ENCODE results near the gene AQP12B. TPM values are rescaled to one million over a fixed set of nuclear protein-coding genes. Genes with fewer than 3 reads are reported as not detected.

Gene AQP12B
- total RNA-seq, 3 donors from 2014 or later (not counting 1 experiment from before 2014, with no cell fraction given) = not detected

DNA sequence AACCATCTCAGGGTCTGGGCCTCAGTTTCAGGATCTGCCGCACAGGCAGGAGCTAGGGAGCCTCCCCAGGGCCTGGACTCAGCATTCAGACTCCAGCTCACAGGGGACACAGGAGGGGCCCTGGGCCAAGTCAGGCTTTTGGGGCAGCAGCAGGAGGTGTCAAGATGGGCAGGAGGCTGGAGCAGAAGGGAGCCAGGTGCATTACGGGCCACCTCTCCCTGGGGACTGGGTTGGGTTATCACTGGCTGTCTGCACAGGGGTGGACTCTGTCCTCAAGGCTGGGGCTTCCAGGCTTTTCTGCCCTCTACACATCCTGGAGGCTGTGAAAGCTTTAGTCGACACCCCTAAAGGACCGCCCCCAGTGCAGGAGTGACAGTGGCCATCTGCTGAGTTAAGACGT is 29.0 kb upstream of the AQP12B start:
- H3K36me3 Mint-ChIP-seq = no peaks in the 10 kb centered on the region
- no peaks in the 10 kb centered on the region for H3K27me3 Mint-ChIP-seq (ENCODE audit: low read depth in 2 of 2)
- TF ChIP-seq, protein P1, sequence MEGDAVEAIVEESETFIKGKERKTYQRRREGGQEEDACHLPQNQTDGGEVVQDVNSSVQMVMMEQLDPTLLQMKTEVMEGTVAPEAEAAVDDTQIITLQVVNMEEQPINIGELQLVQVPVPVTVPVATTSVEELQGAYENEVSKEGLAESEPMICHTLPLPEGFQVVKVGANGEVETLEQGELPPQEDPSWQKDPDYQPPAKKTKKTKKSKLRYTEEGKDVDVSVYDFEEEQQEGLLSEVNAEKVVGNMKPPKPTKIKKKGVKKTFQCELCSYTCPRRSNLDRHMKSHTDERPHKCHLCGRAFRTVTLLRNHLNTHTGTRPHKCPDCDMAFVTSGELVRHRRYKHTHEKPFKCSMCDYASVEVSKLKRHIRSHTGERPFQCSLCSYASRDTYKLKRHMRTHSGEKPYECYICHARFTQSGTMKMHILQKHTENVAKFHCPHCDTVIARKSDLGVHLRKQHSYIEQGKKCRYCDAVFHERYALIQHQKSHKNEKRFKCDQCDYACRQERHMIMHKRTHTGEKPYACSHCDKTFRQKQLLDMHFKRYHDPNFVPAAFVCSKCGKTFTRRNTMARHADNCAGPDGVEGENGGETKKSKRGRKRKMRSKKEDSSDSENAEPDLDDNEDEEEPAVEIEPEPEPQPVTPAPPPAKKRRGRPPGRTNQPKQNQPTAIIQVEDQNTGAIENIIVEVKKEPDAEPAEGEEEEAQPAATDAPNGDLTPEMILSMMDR (IDR thresholded peaks at IDR 0.05) = no peak
- Histone ChIP-seq H3K4me1 (ENCODE audit: control insufficient read depth, insufficient read depth, low read length) (no peaks in the 10 kb centered on the region), H3K9me3 (ENCODE audit: control insufficient read depth, insufficient read depth, low read length) (no peaks in the 10 kb centered on the region), H3K27me3 (ENCODE audit: control insufficient read depth, insufficient read depth, low read length) (no peaks in the 10 kb centered on the region), H3K4me3 (ENCODE audit: low read length) (no peak overlapping the region), H3K36me3 (ENCODE audit: control insufficient read depth, insufficient read depth, low read length) (no peaks in the 10 kb centered on the region), H3K27ac (ENCODE audit: low read length) (no peak overlapping the region)
- no peaks in the 10 kb centered on the region for H3K9me3 Mint-ChIP-seq
- H3K4me3 Mint-ChIP-seq = no peak overlapping the region
- 90% methylated on average over 5 of the region's 5 CpGs for WGBS (ENCODE audit: insufficient coverage)
- ATAC-seq = no peak
- no peak for DNase-seq
- no peak overlapping the region for H3K27ac Mint-ChIP-seq
- intact Hi-C loops (cut with micrococcal nuclease) = no loop called here
- H3K4me1 Mint-ChIP-seq = no peaks in the 10 kb centered on the region

DNA sequence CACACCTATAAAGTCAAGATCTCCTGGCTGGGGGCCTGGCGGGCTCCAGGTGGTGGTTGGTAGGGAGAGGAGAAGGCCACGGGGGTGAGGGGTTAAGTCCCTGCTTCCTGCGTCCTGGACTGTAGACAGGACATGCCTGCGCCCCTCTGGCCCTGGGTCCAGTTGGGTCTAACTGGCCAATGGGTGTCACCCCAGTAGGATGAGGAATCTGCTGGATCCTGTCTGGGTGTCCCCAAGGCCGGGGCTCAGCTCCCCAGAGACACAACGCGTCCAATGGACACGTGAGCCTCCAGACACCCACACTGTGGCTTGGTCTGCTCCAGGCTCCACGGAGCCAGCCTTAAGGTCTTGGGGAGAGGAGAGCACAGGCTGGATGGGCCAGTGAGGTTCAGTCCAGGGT is 28.6 kb upstream of the AQP12B start:
- H3K4me3 Mint-ChIP-seq = no peak overlapping the region
- no peaks in the 10 kb centered on the region for H3K9me3 ChIP-seq (ENCODE audit: control insufficient read depth, insufficient read depth, low read length)
- H3K27me3 Mint-ChIP-seq (ENCODE audit: low read depth in 2 of 2) = no peaks in the 10 kb centered on the region
- H3K36me3 ChIP-seq (ENCODE audit: control insufficient read depth, insufficient read depth, low read length) = no peaks in the 10 kb centered on the region
- TF ChIP-seq, protein P1 (IDR thresholded peaks at IDR 0.05) = no peak
- intact Hi-C loops (cut with micrococcal nuclease) = no loop called here
- 89% methylated on average over 8 of the region's 9 CpGs for WGBS (ENCODE audit: insufficient coverage)
- H3K4me1 Mint-ChIP-seq = no peaks in the 10 kb centered on the region
- no peaks in the 10 kb centered on the region for H3K36me3 Mint-ChIP-seq
- no peak overlapping the region for H3K27ac ChIP-seq (ENCODE audit: low read length)
- H3K27ac Mint-ChIP-seq = no peak overlapping the region
- DNase-seq (no peak), ATAC-seq (no peak)
- no peaks in the 10 kb centered on the region for H3K27me3 ChIP-seq (ENCODE audit: control insufficient read depth, insufficient read depth, low read length)
- no peak overlapping the region for H3K4me3 ChIP-seq (ENCODE audit: low read length)
- no peaks in the 10 kb centered on the region for H3K4me1 ChIP-seq (ENCODE audit: control insufficient read depth, insufficient read depth, low read length)
- no peaks in the 10 kb centered on the region for H3K9me3 Mint-ChIP-seq

- Histone ChIP-seq H3K9me3 (ENCODE audit: control insufficient read depth, insufficient read depth, low read length) (no peaks in the 10 kb centered on the region), H3K4me3 (ENCODE audit: low read length) (no peak overlapping the region), H3K4me1 (ENCODE audit: control insufficient read depth, insufficient read depth, low read length) (no peaks in the 10 kb centered on the region), H3K27me3 (ENCODE audit: control insufficient read depth, insufficient read depth, low read length) (no peaks in the 10 kb centered on the region), H3K36me3 (ENCODE audit: control insufficient read depth, insufficient read depth, low read length) (no peaks in the 10 kb centered on the region), H3K27ac (ENCODE audit: low read length) (no peak overlapping the region)
- H3K27me3 Mint-ChIP-seq (ENCODE audit: low read depth in 2 of 2) = peaks cover 11% of the 10 kb centered on the region in 2 donors
- H3K4me1 Mint-ChIP-seq = peaks cover 8 to 11% of the 10 kb centered on the region in 2 donors
- DNase-seq (no peak), ATAC-seq (no peak)
- no peak overlapping the region for H3K27ac Mint-ChIP-seq
- TF ChIP-seq, protein P1 (IDR thresholded peaks at IDR 0.05) = no peak
- H3K36me3 Mint-ChIP-seq = no peaks in the 10 kb centered on the region
- H3K4me3 Mint-ChIP-seq = no peak overlapping the region
- no peaks in the 10 kb centered on the region for H3K9me3 Mint-ChIP-seq
- intact Hi-C loops (cut with micrococcal nuclease) = loop anchor here (10.0 kb wide), 1 partner anchor 194 kb away; no protein-coding TSS in a partner anchor
- WGBS (ENCODE audit: insufficient coverage) = 84% methylated on average over 7 of the region's 7 CpGs
Observed at GRCh38 chr2:240708457-240708856, 25.8 kb upstream of the AQP12B start.

DNA sequence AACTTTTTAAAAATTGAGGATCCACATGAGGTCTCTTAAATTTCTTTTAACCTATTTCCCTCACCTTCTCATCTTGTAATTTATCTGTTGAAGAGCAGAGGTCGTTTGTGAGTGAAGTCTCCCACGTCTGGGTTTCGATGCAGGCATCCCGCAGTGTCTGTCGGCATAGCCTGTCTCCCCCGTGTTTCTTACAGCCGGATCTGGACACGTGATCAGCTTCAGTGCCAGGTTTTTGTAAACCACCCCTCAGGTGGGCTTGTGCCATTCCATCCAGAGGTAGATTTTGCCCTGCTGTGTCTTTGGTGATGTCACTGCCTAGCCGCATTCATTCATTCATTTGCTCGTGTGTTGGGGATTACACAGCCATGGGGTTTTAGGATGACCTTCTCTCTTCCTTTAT is 25.1 kb upstream of the AQP12B start:
- Histone ChIP-seq H3K4me1 (ENCODE audit: control insufficient read depth, insufficient read depth, low read length) (no peaks in the 10 kb centered on the region), H3K27ac (ENCODE audit: low read length) (no peak overlapping the region), H3K9me3 (ENCODE audit: control insufficient read depth, insufficient read depth, low read length) (no peaks in the 10 kb centered on the region), H3K36me3 (ENCODE audit: control insufficient read depth, insufficient read depth, low read length) (no peaks in the 10 kb centered on the region), H3K27me3 (ENCODE audit: control insufficient read depth, insufficient read depth, low read length) (peaks cover 2% of the 10 kb centered on the region), H3K4me3 (ENCODE audit: low read length) (no peak overlapping the region)
- DNase-seq (no peak), ATAC-seq (no peak)
- H3K27me3 Mint-ChIP-seq (ENCODE audit: low read depth in 2 of 2) = peaks cover 11% of the 10 kb centered on the region in 2 donors
- no peaks in the 10 kb centered on the region for H3K9me3 Mint-ChIP-seq
- no peak overlapping the region for H3K27ac Mint-ChIP-seq
- TF ChIP-seq, protein P1 (IDR thresholded peaks at IDR 0.05) = no peak
- 90% methylated on average over 10 of the region's 10 CpGs for WGBS (ENCODE audit: insufficient coverage)
- intact Hi-C loops (cut with micrococcal nuclease) = loop anchor here (10.0 kb wide), 1 partner anchor 193 kb away; no protein-coding TSS in a partner anchor
- H3K36me3 Mint-ChIP-seq = no peaks in the 10 kb centered on the region
- H3K4me1 Mint-ChIP-seq = peaks cover 8 to 11% of the 10 kb centered on the region in 2 donors
- no peak overlapping the region for H3K4me3 Mint-ChIP-seq

Data from natural killer cell (primary cell).